ENCODE measurements around the gene SLC22A4. TPM values are rescaled to one million over a fixed set of nuclear protein-coding genes. Genes with fewer than 3 reads are reported as not detected.

Gene SLC22A4
- polyA plus RNA-seq, 2 of the 4 experiments (the other 2 are of a cell fraction) = 3.2 to 4.6 TPM

- TF ChIP-seq GATA3 (IDR thresholded peaks at IDR 0.05; ENCODE audit: borderline replicate concordance) = peak; percentile 82; the same call in 1 of the 2 replicates
- TF ChIP-seq E2F6 (IDR thresholded peaks at IDR 0.05; ENCODE audit: borderline replicate concordance, low read depth) = no peak
- TF ChIP-seq CHD2 (IDR thresholded peaks at IDR 0.05; ENCODE audit: low read length, partially characterized antibody) = no peak
- no peak for TF ChIP-seq HEYL (CRISPR knock-in tag; IDR thresholded peaks at IDR 0.05)
These were observed 71.0 kb downstream of the SLC22A4 start (continued) for GRCh38 chr5:132365213-132365612.

- peak overlapping the region; percentile 81 for H3K4me2 ChIP-seq
- ATAC-seq = no peak
- POLR2A ChIA-PET = interaction anchor here (0.6 to 6.7 kb wide), 5 partner anchors 10 to 189 kb away, joined by 3 to 81 read pairs (median 6); partner anchors contain the start of genes RAD50 and SLC22A4
These were observed 74.0 kb downstream of the SLC22A4 start for GRCh38 chr5:132368186-132368585.

GRCh38 chr5:132369007-132369473, 74.8 kb downstream of the SLC22A4 start:
- POLR2A ChIA-PET = interaction anchor here (0.6 to 6.7 kb wide), 7 partner anchors 11 to 128 kb away, joined by 3 to 81 read pairs (median 9); partner anchors contain the start of genes IRF1 and SLC22A4
- no peak for FAIRE-seq
- no peak for ATAC-seq
- no peak for DNase-seq (ENCODE audit: low read depth in 1 of 2, low spot score in 1 of 2)
- Histone ChIP-seq H3K4me1 (peaks cover 72% of the 10 kb centered on the region), H3K4me2 (peak overlapping the region; percentile 81), H3K9me3 (no peaks in the 10 kb centered on the region), H3K27ac (peak overlapping the region; percentile 92 to 93), H3K4me3 (peak overlapping the region; percentile 87)
- WGBS (ENCODE audit: missing lambda C conversion rate) = under 1% methylated on average over 9 of the region's 9 CpGs
- TF ChIP-seq ZC3H11A (IDR thresholded peaks at IDR 0.05) = no peak
- CTCF ChIA-PET = interaction anchor here (0.9 to 7.9 kb wide), 11 partner anchors 9 to 189 kb away, joined by 3 to 98 read pairs (median 4); partner anchors contain the start of gene SLC22A4

More at GRCh38 chr5:132368186-132368585, 74.0 kb downstream of the SLC22A4 start:
- H3K9me3 ChIP-seq = no peaks in the 10 kb centered on the region
- DNase-seq (ENCODE audit: low read depth in 1 of 2, low spot score in 1 of 2) (no peak), FAIRE-seq (no peak)
- 51% methylated on average over 4 of the region's 4 CpGs for WGBS (ENCODE audit: missing lambda C conversion rate)
- peaks cover 76% of the 10 kb centered on the region for H3K4me1 ChIP-seq
- peak overlapping the region; percentile 87; the same call in 2 of the 3 replicates for H3K4me3 ChIP-seq
- CTCF ChIA-PET = interaction anchor here (0.7 to 7.9 kb wide), 7 partner anchors 8 to 188 kb away, joined by 3 to 98 read pairs (median 5); partner anchors contain the start of gene SLC22A4
- no peak for TF ChIP-seq RAD21 (conservative IDR thresholded peaks at IDR 0.05 in 1 of 2, IDR thresholded peaks at IDR 0.05 in 1 of 2)
- no peak for TF ChIP-seq CHD2 (IDR thresholded peaks at IDR 0.05; ENCODE audit: low read length, partially characterized antibody)
- no peak for TF ChIP-seq ATOH8 (CRISPR knock-in tag; IDR thresholded peaks at IDR 0.05; ENCODE audit: low read depth)
- no peak for TF ChIP-seq RCOR1 (IDR thresholded peaks at IDR 0.05; ENCODE audit: low read depth, low read length)
- TF ChIP-seq BCL3 (IDR thresholded peaks at IDR 0.05) = no peak
- no peak for TF ChIP-seq SMC3 (IDR thresholded peaks at IDR 0.05)
- no peak for TF ChIP-seq FOSL2 (IDR thresholded peaks at IDR 0.05)
- no peak for TF ChIP-seq FOSL2 (CRISPR knock-in tag; IDR thresholded peaks at IDR 0.05)
- no peak for TF ChIP-seq USF2 (IDR thresholded peaks at IDR 0.05)
- TF ChIP-seq MYC (IDR thresholded peaks at IDR 0.05; ENCODE audit: borderline replicate concordance, low read length) = no peak
- no peak for TF ChIP-seq FOXS1 (CRISPR knock-in tag; IDR thresholded peaks at IDR 0.05)
- no peak for TF ChIP-seq CHD4 (IDR thresholded peaks at IDR 0.05; ENCODE audit: borderline replicate concordance)
- TF ChIP-seq HES2 (IDR thresholded peaks at IDR 0.05) = no peak
- peak overlapping the region; percentile 90 to 92 for H3K27ac ChIP-seq

All from A549 (cell line).